Measurements from ENCODE around the gene MAMDC4.
"Not testable (repeated sequence)": the region's sequence is repeated elsewhere in the genome, so short reads cannot be mapped to it uniquely, and the experiment has no call there.

The MAMDC4 gene

DNA sequence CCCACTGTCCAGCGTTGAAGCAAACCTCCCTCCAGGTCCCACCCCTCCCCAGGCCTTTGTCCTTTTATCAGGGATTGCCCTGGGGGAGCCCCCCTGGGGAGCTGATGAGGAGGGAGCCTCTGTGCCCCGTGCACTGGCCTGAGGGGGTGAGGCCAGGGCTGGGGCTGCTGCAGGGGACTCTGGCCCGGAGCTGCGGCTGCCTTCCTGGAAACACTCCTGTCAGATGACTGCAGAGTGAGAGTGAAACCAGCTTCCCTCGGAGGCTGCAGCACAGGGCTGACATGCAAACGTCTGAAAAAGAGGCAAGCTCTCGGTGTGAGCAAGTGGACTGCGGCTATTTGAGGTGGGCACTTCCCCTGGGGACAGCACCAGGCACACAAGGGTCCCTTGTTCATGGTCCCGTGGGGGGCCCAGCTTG is 29.6 kb downstream of the MAMDC4 start:
- H3K4me3 ChIP-seq (ENCODE audit: low read depth, low read length): no peak overlapping the region
- DNase-seq (ENCODE audit: low read depth): no peak
- in situ Hi-C loops (cut with HindIII; ENCODE audit: low sequenced_read_pairs): loop anchor here (10.0 kb wide), 1 partner anchor 67 kb away; no protein-coding TSS in a partner anchor
- TF ChIP-seq, protein P1, sequence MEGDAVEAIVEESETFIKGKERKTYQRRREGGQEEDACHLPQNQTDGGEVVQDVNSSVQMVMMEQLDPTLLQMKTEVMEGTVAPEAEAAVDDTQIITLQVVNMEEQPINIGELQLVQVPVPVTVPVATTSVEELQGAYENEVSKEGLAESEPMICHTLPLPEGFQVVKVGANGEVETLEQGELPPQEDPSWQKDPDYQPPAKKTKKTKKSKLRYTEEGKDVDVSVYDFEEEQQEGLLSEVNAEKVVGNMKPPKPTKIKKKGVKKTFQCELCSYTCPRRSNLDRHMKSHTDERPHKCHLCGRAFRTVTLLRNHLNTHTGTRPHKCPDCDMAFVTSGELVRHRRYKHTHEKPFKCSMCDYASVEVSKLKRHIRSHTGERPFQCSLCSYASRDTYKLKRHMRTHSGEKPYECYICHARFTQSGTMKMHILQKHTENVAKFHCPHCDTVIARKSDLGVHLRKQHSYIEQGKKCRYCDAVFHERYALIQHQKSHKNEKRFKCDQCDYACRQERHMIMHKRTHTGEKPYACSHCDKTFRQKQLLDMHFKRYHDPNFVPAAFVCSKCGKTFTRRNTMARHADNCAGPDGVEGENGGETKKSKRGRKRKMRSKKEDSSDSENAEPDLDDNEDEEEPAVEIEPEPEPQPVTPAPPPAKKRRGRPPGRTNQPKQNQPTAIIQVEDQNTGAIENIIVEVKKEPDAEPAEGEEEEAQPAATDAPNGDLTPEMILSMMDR (IDR thresholded peaks at IDR 0.05; ENCODE audit: low read depth, low read length, missing control alignments): no peak

DNA sequence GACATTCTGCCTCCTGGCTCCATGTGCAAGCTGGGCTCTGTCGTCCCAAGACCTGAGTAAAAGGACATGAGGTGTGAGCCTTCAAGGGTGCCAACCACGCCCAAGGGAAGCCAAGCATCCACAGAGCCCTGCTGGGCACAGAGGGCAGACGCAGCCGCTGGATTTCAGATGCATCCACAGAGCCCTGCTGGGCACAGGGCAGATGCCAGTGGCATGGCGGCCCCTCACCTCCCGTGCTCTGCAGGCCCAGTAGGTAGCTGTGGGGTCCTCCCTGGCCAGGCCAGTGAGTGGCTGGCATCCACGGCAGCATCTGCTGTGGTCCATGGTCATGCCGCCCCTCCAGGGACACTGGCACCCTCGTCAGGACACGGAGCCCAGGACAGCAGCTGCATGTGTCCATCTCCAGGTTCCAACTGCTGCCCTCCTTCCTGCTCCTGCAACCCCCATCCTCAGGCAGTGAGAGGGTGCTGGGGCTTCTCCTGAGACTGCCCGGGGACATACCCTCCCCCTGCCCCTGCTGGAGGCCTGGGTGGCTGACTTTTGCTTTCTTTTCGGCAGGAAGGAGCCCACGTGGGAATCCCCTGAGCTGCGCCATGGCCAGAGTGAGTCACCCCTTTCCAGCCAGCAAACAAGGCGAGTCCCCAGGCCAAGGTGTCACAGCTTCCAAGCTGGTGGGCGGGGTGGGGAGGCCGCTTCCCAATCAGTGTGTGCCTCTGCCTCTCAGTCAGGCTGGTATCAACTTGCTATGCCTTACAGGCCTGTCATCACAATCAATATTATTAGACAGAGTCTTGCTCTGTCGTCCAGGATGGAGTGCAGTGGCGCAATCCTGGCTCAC is 30.2 kb downstream of the MAMDC4 start:
- no peak for DNase-seq (ENCODE audit: low read depth)
- TF ChIP-seq, protein P1 (IDR thresholded peaks at IDR 0.05; ENCODE audit: low read depth, low read length, missing control alignments): no peak
- no peak overlapping the region for H3K4me3 ChIP-seq (ENCODE audit: low read depth, low read length)
- in situ Hi-C loops (cut with HindIII; ENCODE audit: low sequenced_read_pairs): loop anchor here (10.0 kb wide), 1 partner anchor 68 kb away; no protein-coding TSS in a partner anchor

DNA sequence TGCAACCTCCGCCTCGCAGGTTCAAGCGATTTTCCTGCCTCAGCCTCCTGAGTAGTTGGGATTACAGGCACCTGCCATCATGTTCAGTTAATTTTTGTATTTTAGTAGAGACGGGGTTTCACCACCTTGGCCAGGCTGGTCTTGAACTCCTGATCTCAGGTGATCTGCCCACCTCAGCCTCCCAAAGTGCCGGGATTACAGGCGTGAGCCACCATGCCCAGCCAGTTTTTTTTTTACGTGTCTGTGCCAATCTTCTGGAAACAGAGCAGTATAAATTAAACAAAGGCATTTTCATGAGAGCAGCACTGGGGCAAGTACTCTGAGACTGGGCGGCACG is 30.8 kb downstream of the MAMDC4 start:
- in situ Hi-C loops (cut with HindIII; ENCODE audit: low sequenced_read_pairs): loop anchor here (10.0 kb wide), 1 partner anchor 68 kb away; no protein-coding TSS in a partner anchor

DNA sequence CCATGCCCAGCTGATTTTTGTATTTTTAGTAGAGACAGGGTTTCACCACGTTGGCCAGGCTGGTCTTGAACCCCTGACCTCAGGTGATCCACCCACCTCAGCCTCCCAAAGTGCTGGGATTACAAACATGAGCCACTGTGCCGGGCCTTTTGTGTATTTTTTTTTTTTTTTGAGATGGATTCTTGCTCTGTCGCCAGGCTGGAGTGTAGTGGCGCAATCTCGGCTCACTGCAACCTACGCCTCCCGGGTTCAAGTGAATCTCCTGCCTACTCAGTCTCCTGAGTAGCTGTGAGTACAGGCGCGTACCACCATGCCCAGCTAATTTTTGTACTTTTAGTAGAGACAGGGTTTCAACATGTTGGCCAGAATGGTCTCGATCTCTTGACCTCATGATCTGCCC is 31.5 kb downstream of the MAMDC4 start:
- in situ Hi-C loops (cut with HindIII; ENCODE audit: low sequenced_read_pairs): loop anchor here (10.0 kb wide), 1 partner anchor 69 kb away; no protein-coding TSS in a partner anchor
- H3K4me3 ChIP-seq (ENCODE audit: low read depth, low read length); DNase-seq (ENCODE audit: low read depth): not testable (repeated sequence)

More for the DNA sequence above, 30.8 kb downstream of the MAMDC4 start:
- not testable (repeated sequence) for DNase-seq (ENCODE audit: low read depth); H3K4me3 ChIP-seq (ENCODE audit: low read depth, low read length)

DNA sequence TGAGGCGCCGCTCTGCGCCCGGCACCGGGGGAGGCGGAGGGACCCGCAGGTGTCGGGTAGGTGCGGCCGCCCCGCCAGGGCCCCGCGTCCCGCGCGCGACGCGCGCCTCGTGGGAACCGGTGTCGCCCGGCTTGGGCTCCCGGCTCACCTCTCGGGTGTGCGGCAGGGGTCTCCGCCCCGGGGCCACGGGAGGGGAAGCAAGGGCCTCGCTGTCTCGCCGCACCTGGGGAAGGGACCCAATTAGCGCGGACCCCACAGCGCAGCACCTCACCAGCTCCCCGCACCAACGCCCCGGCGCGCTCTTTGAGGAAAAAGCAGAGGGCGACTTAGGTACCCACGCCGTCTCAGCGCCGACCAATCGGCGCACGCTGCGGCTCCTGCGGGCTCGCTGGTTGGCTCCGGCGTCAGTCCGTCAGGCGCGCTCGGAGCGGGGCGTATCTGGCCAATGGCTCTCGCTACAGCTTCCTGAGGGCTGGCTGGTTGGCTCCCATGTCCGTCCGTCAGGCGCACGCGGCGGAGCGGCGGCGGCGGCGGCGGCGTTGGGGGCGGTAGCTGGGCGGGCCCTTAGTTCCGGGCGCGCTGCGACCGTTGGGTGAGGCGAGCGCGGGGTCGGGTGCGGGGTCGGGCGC is 33.9 kb downstream of the MAMDC4 start, which contains the start of gene TRAF2:
TSS of gene TRAF2 (plus strand) at position 567 of the 629 bp plus-strand sequence. CDS start 12,225 bp downstream, outside the sequence.
- peak; percentile 97 for DNase-seq (ENCODE audit: low read depth)
- peak within 1 kb of the TSS; percentile 82 for H3K4me3 ChIP-seq (ENCODE audit: low read depth, low read length)
- in situ Hi-C loops (cut with HindIII; ENCODE audit: low sequenced_read_pairs): loop anchor here (10.0 kb wide), 1 partner anchor 71 kb away; no protein-coding TSS in a partner anchor
- TF ChIP-seq, protein P1 (IDR thresholded peaks at IDR 0.05; ENCODE audit: low read depth, low read length, missing control alignments): no peak

DNA sequence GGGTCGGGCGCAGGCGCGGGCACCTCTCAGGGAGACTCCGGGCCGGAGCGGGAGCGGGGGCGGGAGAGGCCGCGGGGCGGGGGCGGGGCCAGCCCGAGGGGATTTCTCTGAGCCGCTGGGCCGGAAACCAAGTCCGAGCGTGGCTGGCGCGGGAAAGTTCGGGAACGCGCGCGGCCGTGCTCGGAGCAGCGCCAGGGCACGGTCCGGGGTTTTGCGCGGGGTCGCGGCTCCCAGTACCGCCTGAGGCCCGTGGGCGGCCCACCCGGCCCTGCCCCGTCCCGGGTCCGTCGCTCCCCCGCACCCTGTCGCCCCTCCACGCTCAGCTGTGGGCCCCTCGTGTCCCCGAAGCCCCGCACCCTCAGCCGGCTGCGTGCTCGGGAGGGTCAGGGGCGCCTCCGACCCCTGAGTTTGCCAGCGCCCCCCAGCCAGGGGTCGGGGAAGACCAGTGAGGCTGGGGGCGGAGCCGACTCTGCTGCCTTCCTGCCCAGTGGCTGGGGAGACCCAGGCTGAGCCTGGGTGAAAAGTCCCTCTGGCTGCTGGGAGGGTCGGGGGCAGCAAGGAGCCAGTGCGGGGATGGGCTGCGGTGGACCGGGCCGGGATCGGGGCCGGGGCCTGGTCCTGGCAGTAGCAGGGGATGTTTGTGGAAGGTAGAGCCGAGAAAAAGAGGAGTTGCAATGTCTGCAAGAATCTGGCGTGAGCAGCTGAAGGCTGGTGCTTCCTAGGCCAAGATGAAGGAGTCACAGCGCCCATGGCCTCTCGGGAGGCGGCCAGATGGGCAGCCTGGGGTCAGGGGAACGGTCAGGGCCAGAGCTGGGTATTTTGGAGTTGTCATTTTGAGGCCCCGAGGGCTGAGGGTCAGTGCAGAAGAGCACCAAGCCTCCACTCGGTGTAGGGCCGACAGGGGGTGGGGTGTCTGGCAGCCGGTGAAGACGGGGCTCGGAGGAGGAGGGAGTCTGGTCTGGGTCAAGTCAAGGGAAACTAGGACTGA is 34.8 kb downstream of the MAMDC4 start:
- in situ Hi-C loops (cut with HindIII; ENCODE audit: low sequenced_read_pairs): loop anchor here (10.0 kb wide), 1 partner anchor 72 kb away; no protein-coding TSS in a partner anchor
- TF ChIP-seq, protein P1 (IDR thresholded peaks at IDR 0.05; ENCODE audit: low read depth, low read length, missing control alignments): no peak
- DNase-seq (ENCODE audit: low read depth): no peak
- H3K4me3 ChIP-seq (ENCODE audit: low read depth, low read length): peak overlapping the region; percentile 82

DNA sequence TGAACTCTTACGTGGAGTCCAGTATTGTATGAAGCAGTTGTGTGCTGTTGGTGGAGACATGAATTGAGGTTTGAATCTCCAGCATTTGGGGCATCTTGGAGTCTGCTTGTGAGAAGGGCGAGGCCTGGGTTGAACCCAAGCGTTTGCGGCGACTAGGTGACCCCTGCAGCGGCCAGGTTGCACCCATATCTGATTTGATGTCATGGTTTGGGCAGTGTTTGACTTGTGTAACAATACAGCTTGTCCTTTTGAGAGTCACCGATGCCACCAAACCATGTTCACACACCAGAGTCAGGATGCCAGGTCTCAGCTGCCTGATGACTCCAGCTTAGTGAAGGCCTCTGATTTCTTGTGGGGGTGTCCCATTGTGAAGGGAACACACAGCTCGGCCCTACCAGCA is 36.3 kb downstream of the MAMDC4 start:
- no peak for DNase-seq (ENCODE audit: low read depth)
- in situ Hi-C loops (cut with HindIII; ENCODE audit: low sequenced_read_pairs): loop anchor here (10.0 kb wide), 1 partner anchor 74 kb away; no protein-coding TSS in a partner anchor
- H3K4me3 ChIP-seq (ENCODE audit: low read depth, low read length): no peak overlapping the region
- TF ChIP-seq, protein P1 (IDR thresholded peaks at IDR 0.05; ENCODE audit: low read depth, low read length, missing control alignments): no peak
